Measurements from ENCODE around the gene TRIM5.

GRCh38 chr11:5655474-5655873 is 29.4 kb downstream of the TRIM5 start:
- TF ChIP-seq CTCF (IDR thresholded peaks at IDR 0.05) (no peak), POLR2A (IDR thresholded peaks at IDR 0.05) (no peak)

Data from adrenal gland (tissue), 5 donors.